GM23338 (cell line): ENCODE data around the gene PPP2R5D. TPM values are rescaled to one million over a fixed set of nuclear protein-coding genes. Genes with fewer than 3 reads are reported as not detected.

Experiments
- ATAC-seq: fragments of 200-7000 bp; cut with Tn5 transposase; 3 replicates; pipeline ENCODE4 v1.9.1; 2020
- DNase-seq: peaks from one replicate; pipeline ENCODE4 v3.0.0-alpha.2; 2015; ENCODE audit warnings: low spot score
- H2AFZ ChIP-seq: fragments of 200-600 bp; sonication (generic); 2 replicates; pipeline ENCODE4 v1.8.0; 2016; ENCODE audit warnings: antibody characterized with exemption, mild to moderate bottlenecking, moderate library complexity
- H3F3A ChIP-seq: fragments of 200-600 bp; sonication (generic); replicated peaks from 2 replicates; pipeline ENCODE4 v1.8.0; 2017; ENCODE audit warnings: antibody characterized with exemption, mixed run types, low read depth
- H3K27ac ChIP-seq: fragments of 200-600 bp; sonication (generic); 2 replicates; pipeline ENCODE4 v1.6.1; 2016; ENCODE audit warnings: low read depth
- H3K27me3 ChIP-seq: fragments of 200-600 bp; sonication (generic); 2 replicates; pipeline ENCODE4 v1.8.0; 2016; ENCODE audit warnings: mild to moderate bottlenecking, mixed run types, moderate library complexity; ENCODE audit not compliant: insufficient read depth
- H3K36me3 ChIP-seq: fragments of 200-600 bp; sonication (generic); 2 replicates; pipeline ENCODE4 v1.8.0; 2016; ENCODE audit warnings: mild to moderate bottlenecking; ENCODE audit not compliant: insufficient read depth
- H3K4me1 ChIP-seq: fragments of 200-600 bp; sonication (generic); 2 replicates; pipeline ENCODE4 v1.8.0; 2016; ENCODE audit warnings: mild to moderate bottlenecking, moderate library complexity; ENCODE audit not compliant: insufficient read depth
- H3K4me2 ChIP-seq: fragments of 200-600 bp; sonication (generic); 2 replicates; pipeline ENCODE4 v1.7.1; 2017; ENCODE audit warnings: mixed run types
- H3K4me3 ChIP-seq: fragments of 200-600 bp; sonication (generic); 2 replicates; pipeline ENCODE4 v1.6.1; 2016; ENCODE audit warnings: mixed run types
- H3K79me2 ChIP-seq: fragments of 200-600 bp; sonication (generic); replicated peaks from 2 replicates; pipeline ENCODE4 v1.8.0; 2017; ENCODE audit warnings: mild to moderate bottlenecking; ENCODE audit not compliant: insufficient read depth
- H3K9me2 ChIP-seq: fragments of 200-600 bp; sonication (generic); 2 replicates; pipeline ENCODE4 v1.8.0; 2017; ENCODE audit not compliant: insufficient read depth
- H4K20me1 ChIP-seq: fragments of 200-600 bp; sonication (generic); replicated peaks from 2 replicates; pipeline ENCODE4 v1.8.0; 2017; ENCODE audit warnings: mild to moderate bottlenecking; ENCODE audit not compliant: insufficient read depth
- H3K27ac Mint-ChIP-seq: 2 replicates; pipeline ENCODE4 v1.8.0; 2020; ENCODE audit warnings: inconsistent platforms, mild to moderate bottlenecking, moderate library complexity, mixed read lengths
- H3K27me3 Mint-ChIP-seq: 3 replicates; pipeline ENCODE4 v1.8.0; 2022; ENCODE audit warnings: low read depth, mild to moderate bottlenecking, moderate library complexity, mixed read lengths, inconsistent platforms; ENCODE audit not compliant: insufficient read depth, poor library complexity
- H3K36me3 Mint-ChIP-seq: 3 replicates; pipeline ENCODE4 v1.8.0; 2021; ENCODE audit warnings: low read depth, mild to moderate bottlenecking, inconsistent platforms, moderate library complexity, mixed read lengths
- H3K4me1 Mint-ChIP-seq: 3 replicates; pipeline ENCODE4 v1.8.0; 2020; ENCODE audit warnings: mild to moderate bottlenecking, inconsistent platforms, mixed read lengths
- H3K4me3 Mint-ChIP-seq: 3 replicates; pipeline ENCODE4 v1.8.0; 2021; ENCODE audit warnings: moderate library complexity, mild to moderate bottlenecking, inconsistent platforms, mixed read lengths
- H3K9me3 Mint-ChIP-seq: 3 replicates; pipeline ENCODE4 v1.8.0; 2020; ENCODE audit warnings: moderate library complexity, mild to moderate bottlenecking, inconsistent platforms, mixed read lengths
- CREB1 ChIP-seq: fragments of 250-450 bp; sonication (Bioruptor Pico); IDR thresholded peaks from 2 replicates; pipeline ENCODE4 v1.5.0; 2020; ENCODE audit warnings: low read depth, mild to moderate bottlenecking, moderate library complexity
- EZH2 ChIP-seq: fragments of 200-600 bp; sonication (generic); IDR thresholded peaks from one replicate; pipeline ENCODE4 v1.8.0; 2017; ENCODE audit warnings: antibody characterized with exemption, mild to moderate bottlenecking, low read depth; ENCODE audit not compliant: unreplicated experiment
- EZH2phosphoT487 ChIP-seq: fragments of 200-600 bp; sonication (generic); IDR thresholded peaks from one replicate; pipeline ENCODE4 v1.8.1; 2018; ENCODE audit warnings: antibody characterized with exemption; ENCODE audit not compliant: unreplicated experiment
- JUNB ChIP-seq: IDR thresholded peaks from one replicate; pipeline ENCODE4 v1.6.1; 2016; ENCODE audit warnings: antibody characterized with exemption; ENCODE audit not compliant: unreplicated experiment
- NANOG ChIP-seq: IDR thresholded peaks from 2 replicates; pipeline ENCODE4 v1.6.1; 2016; ENCODE audit warnings: antibody characterized with exemption, borderline replicate concordance
- POLR2AphosphoS5 ChIP-seq: IDR thresholded peaks from 2 replicates; pipeline ENCODE4 v1.6.1; 2016; ENCODE audit warnings: antibody characterized with exemption, low read depth
- STAT1 ChIP-seq: IDR thresholded peaks from one replicate; pipeline ENCODE4 v1.6.1; 2016; ENCODE audit warnings: antibody characterized with exemption; ENCODE audit not compliant: unreplicated experiment
- ZNF114 ChIP-seq: fragments of 250-450 bp; sonication (Bioruptor Pico); IDR thresholded peaks from 2 replicates; pipeline ENCODE4 v1.5.0; 2020; ENCODE audit warnings: mild to moderate bottlenecking, moderate library complexity
- ZNF331 ChIP-seq: fragments of 250-450 bp; sonication (Bioruptor Pico); IDR thresholded peaks from 2 replicates; pipeline ENCODE4 v1.5.0; 2020; ENCODE audit warnings: low read depth, mild to moderate bottlenecking, moderate library complexity
- polyA plus RNA-seq: library from polyadenylated mRNA; unstranded; fragments of >200 nt; fragmentation: Nextera tagmentation; extraction: Ambion mirVana; gene quantifications from 2 replicates; pipeline ENCODE4 v1.2.1, GENCODE V29; 2016
- total RNA-seq: library from RNA; depleted of rRNA; stranded (reverse); fragments of >200 nt; shearing (Covaris generic); gene quantifications from 2 replicates; pipeline ENCODE4 v1.2.3, GENCODE V29; 2014
- TF ChIP-seq, protein P1 (sequence below): IDR thresholded peaks from one replicate; pipeline ENCODE4 v1.6.1; 2018; ENCODE audit warnings: antibody characterized with exemption; ENCODE audit not compliant: unreplicated experiment
- TF ChIP-seq, protein P2 (sequence below), 2 experiments: fragments of 200-600 bp in 1 of 2; sonication (generic) in 1 of 2; conservative IDR thresholded peaks; 2 replicates each; pipeline versions ENCODE4 v1.5.1 to v1.6.1; 2016 to 2017; ENCODE audit warnings: antibody characterized with exemption in 2 of 2, low read depth in 2 of 2, mild to moderate bottlenecking in 2 of 2, moderate library complexity in 1 of 2
- TF ChIP-seq, protein P3 (sequence below): IDR thresholded peaks from 2 replicates; pipeline ENCODE4 v1.6.1; 2016; ENCODE audit warnings: antibody characterized with exemption
- TF ChIP-seq, protein P4 (sequence below): fragments of 250-450 bp; sonication (Bioruptor Pico); IDR thresholded peaks from 2 replicates; pipeline ENCODE4 v1.5.0; 2020; ENCODE audit warnings: mild to moderate bottlenecking, moderate library complexity

The PPP2R5D gene
- total and polyA plus RNA-seq, 2 experiments from 2014 or later: 20.0 to 55.3 TPM

DNA sequence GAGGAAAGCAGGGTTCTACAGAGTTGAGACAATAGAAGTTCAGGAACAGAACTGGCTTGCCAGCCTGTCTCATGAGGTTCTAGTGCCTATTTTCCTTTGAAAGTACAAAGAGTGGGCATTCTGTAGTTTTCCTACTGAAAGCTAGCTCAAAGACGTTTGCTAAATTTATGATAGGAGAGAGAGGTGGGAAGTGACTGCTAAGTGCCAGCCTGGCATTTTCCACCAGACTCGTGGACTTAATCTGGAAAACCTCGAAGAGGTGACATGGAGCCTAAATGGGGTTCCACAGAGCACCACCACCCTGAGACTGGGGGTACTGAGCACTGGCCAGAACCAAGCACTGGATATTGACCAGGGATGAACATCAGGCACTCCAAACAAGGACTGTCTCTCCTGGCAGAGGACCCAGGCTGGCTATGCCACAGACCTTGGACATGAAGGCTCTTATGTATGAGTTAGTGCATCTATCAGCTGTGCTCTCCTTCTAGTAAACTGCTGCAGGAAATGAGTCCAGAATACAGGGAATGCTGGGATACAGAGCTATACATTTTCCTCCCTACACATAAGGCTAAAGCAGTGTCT is 12.5 kb upstream of the PPP2R5D start:
- Mint-ChIP-seq H3K36me3 (0 out of 3 replicates have a peak, but pooled peaks cover 4% of the 10 kb centered on the region), H3K4me1 (peaks cover 3% of the 10 kb centered on the region), H3K27ac (no peak overlapping the region), H3K9me3 (no peaks in the 10 kb centered on the region), H3K27me3 (peaks cover 4% of the 10 kb centered on the region), H3K4me3 (no peak overlapping the region)
- Histone ChIP-seq H3K4me2 (no peak overlapping the region), H3K27ac (no peak overlapping the region), H2AFZ (no peak overlapping the region), H3K36me3 (no peaks in the 10 kb centered on the region), H3K9me2 (no peaks in the 10 kb centered on the region), H3K4me1 (no peaks in the 10 kb centered on the region), H3F3A (no peaks in the 10 kb centered on the region), H3K79me2 (no peaks in the 10 kb centered on the region), H4K20me1 (no peaks in the 10 kb centered on the region), H3K4me3 (no peak overlapping the region), H3K27me3 (no peaks in the 10 kb centered on the region)
- no peak for ATAC-seq
- DNase-seq: no peak
- TF ChIP-seq POLR2AphosphoS5 (no peak), ZNF331 (CRISPR knock-in tag) (no peak), JUNB (no peak), CREB1 (CRISPR knock-in tag) (no peak), ZNF114 (no peak), NANOG (no peak), EZH2phosphoT487 (no peak), STAT1 (no peak), EZH2 (no peak)
- TF ChIP-seq, protein P1, sequence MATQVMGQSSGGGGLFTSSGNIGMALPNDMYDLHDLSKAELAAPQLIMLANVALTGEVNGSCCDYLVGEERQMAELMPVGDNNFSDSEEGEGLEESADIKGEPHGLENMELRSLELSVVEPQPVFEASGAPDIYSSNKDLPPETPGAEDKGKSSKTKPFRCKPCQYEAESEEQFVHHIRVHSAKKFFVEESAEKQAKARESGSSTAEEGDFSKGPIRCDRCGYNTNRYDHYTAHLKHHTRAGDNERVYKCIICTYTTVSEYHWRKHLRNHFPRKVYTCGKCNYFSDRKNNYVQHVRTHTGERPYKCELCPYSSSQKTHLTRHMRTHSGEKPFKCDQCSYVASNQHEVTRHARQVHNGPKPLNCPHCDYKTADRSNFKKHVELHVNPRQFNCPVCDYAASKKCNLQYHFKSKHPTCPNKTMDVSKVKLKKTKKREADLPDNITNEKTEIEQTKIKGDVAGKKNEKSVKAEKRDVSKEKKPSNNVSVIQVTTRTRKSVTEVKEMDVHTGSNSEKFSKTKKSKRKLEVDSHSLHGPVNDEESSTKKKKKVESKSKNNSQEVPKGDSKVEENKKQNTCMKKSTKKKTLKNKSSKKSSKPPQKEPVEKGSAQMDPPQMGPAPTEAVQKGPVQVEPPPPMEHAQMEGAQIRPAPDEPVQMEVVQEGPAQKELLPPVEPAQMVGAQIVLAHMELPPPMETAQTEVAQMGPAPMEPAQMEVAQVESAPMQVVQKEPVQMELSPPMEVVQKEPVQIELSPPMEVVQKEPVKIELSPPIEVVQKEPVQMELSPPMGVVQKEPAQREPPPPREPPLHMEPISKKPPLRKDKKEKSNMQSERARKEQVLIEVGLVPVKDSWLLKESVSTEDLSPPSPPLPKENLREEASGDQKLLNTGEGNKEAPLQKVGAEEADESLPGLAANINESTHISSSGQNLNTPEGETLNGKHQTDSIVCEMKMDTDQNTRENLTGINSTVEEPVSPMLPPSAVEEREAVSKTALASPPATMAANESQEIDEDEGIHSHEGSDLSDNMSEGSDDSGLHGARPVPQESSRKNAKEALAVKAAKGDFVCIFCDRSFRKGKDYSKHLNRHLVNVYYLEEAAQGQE: no peak
- TF ChIP-seq, protein P2, sequence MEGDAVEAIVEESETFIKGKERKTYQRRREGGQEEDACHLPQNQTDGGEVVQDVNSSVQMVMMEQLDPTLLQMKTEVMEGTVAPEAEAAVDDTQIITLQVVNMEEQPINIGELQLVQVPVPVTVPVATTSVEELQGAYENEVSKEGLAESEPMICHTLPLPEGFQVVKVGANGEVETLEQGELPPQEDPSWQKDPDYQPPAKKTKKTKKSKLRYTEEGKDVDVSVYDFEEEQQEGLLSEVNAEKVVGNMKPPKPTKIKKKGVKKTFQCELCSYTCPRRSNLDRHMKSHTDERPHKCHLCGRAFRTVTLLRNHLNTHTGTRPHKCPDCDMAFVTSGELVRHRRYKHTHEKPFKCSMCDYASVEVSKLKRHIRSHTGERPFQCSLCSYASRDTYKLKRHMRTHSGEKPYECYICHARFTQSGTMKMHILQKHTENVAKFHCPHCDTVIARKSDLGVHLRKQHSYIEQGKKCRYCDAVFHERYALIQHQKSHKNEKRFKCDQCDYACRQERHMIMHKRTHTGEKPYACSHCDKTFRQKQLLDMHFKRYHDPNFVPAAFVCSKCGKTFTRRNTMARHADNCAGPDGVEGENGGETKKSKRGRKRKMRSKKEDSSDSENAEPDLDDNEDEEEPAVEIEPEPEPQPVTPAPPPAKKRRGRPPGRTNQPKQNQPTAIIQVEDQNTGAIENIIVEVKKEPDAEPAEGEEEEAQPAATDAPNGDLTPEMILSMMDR (conservative IDR thresholded peaks at IDR 0.05; ENCODE audit: low read depth in 2 of 2): no peak
- TF ChIP-seq, protein P3, sequence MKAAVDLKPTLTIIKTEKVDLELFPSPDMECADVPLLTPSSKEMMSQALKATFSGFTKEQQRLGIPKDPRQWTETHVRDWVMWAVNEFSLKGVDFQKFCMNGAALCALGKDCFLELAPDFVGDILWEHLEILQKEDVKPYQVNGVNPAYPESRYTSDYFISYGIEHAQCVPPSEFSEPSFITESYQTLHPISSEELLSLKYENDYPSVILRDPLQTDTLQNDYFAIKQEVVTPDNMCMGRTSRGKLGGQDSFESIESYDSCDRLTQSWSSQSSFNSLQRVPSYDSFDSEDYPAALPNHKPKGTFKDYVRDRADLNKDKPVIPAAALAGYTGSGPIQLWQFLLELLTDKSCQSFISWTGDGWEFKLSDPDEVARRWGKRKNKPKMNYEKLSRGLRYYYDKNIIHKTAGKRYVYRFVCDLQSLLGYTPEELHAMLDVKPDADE: no peak
- TF ChIP-seq, protein P4, sequence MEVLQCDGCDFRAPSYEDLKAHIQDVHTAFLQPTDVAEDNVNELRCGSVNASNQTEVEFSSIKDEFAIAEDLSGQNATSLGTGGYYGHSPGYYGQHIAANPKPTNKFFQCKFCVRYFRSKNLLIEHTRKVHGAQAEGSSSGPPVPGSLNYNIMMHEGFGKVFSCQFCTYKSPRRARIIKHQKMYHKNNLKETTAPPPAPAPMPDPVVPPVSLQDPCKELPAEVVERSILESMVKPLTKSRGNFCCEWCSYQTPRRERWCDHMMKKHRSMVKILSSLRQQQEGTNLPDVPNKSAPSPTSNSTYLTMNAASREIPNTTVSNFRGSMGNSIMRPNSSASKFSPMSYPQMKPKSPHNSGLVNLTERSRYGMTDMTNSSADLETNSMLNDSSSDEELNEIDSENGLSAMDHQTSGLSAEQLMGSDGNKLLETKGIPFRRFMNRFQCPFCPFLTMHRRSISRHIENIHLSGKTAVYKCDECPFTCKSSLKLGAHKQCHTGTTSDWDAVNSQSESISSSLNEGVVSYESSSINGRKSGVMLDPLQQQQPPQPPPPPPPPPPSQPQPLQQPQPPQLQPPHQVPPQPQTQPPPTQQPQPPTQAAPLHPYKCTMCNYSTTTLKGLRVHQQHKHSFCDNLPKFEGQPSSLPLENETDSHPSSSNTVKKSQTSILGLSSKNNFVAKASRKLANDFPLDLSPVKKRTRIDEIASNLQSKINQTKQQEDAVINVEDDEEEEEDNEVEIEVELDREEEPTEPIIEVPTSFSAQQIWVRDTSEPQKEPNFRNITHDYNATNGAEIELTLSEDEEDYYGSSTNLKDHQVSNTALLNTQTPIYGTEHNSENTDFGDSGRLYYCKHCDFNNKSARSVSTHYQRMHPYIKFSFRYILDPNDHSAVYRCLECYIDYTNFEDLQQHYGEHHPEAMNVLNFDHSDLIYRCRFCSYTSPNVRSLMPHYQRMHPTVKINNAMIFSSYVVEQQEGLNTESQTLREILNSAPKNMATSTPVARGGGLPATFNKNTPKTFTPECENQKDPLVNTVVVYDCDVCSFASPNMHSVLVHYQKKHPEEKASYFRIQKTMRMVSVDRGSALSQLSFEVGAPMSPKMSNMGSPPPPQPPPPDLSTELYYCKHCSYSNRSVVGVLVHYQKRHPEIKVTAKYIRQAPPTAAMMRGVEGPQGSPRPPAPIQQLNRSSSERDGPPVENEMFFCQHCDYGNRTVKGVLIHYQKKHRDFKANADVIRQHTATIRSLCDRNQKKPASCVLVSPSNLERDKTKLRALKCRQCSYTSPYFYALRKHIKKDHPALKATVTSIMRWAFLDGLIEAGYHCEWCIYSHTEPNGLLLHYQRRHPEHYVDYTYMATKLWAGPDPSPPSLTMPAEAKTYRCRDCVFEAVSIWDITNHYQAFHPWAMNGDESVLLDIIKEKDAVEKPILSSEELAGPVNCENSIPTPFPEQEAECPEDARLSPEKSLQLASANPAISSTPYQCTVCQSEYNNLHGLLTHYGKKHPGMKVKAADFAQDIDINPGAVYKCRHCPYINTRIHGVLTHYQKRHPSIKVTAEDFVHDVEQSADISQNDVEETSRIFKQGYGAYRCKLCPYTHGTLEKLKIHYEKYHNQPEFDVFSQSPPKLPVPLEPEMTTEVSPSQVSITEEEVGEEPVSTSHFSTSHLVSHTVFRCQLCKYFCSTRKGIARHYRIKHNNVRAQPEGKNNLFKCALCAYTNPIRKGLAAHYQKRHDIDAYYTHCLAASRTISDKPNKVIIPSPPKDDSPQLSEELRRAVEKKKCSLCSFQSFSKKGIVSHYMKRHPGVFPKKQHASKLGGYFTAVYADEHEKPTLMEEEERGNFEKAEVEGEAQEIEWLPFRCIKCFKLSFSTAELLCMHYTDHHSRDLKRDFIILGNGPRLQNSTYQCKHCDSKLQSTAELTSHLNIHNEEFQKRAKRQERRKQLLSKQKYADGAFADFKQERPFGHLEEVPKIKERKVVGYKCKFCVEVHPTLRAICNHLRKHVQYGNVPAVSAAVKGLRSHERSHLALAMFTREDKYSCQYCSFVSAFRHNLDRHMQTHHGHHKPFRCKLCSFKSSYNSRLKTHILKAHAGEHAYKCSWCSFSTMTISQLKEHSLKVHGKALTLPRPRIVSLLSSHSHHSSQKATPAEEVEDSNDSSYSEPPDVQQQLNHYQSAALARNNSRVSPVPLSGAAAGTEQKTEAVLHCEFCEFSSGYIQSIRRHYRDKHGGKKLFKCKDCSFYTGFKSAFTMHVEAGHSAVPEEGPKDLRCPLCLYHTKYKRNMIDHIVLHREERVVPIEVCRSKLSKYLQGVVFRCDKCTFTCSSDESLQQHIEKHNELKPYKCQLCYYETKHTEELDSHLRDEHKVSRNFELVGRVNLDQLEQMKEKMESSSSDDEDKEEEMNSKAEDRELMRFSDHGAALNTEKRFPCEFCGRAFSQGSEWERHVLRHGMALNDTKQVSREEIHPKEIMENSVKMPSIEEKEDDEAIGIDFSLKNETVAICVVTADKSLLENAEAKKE (CRISPR knock-in tag): no peak
